Esophagus muscularis mucosa (tissue), 4 donors: Measurements from ENCODE around the gene NKX2-3. TPM values are rescaled to one million over a fixed set of nuclear protein-coding genes. Genes with fewer than 3 reads are reported as not detected.

Experiments used
- DNase-seq: peaks from one replicate; pipeline ENCODE4 v3.0.0-alpha.2; 2017; ENCODE audit errors: extremely low spot score
- H3K27ac ChIP-seq, 4 donors: fragments of 200-600 bp; sonication (generic); replicated peaks in 1 of 4; 1 replicate in 3 of 4; 2 replicates in 1 of 4; pipeline ENCODE4 v1.5.1; 2016 to 2019; ENCODE audit warnings: mild to moderate bottlenecking in 1 of 4
- H3K27me3 ChIP-seq, 4 donors: fragments of 200-600 bp; sonication (generic); one replicate each; pipeline versions ENCODE4 v1.5.1 to v1.6.0; 2016 to 2019
- H3K36me3 ChIP-seq, 4 donors: fragments of 200-600 bp; sonication (generic); one replicate each; pipeline ENCODE4 v1.5.1; 2016 to 2019
- H3K4me1 ChIP-seq, 4 donors: fragments of 200-600 bp; sonication (generic); one replicate each; pipeline ENCODE4 v1.5.1; 2016 to 2019
- H3K4me3 ChIP-seq, 4 donors: fragments of 200-600 bp; sonication (generic); 1 replicate in 2 of 4; 2 replicates in 2 of 4; pipeline ENCODE4 v1.5.1; 2016 to 2019; ENCODE audit warnings: mild to moderate bottlenecking in 4 of 4, moderate library complexity in 1 of 4
- H3K9me3 ChIP-seq, 4 donors: fragments of 200-600 bp; sonication (generic); 1 replicate in 3 of 4; 2 replicates in 1 of 4; pipeline ENCODE4 v1.5.1; 2016 to 2019
- CTCF ChIP-seq, 3 experiments: fragments of 200-600 bp in 2 of 3; fragments of 450-650 bp in 1 of 3; sonication (generic) in 2 of 3; IDR thresholded peaks; one replicate each; pipeline ENCODE4 v1.5.1; 2017 to 2019; ENCODE audit warnings: antibody characterized with exemption in 3 of 3, mild to moderate bottlenecking in 2 of 3, moderate library complexity in 1 of 3
- EP300 ChIP-seq: sonication (generic); formaldehyde crosslinking; IDR thresholded peaks from one replicate; pipeline ENCODE4 v1.6.1; 2017; ENCODE audit warnings: antibody characterized with exemption
- POLR2A ChIP-seq: fragments of 450-650 bp; IDR thresholded peaks from one replicate; pipeline ENCODE4 v1.6.1; 2017; ENCODE audit warnings: antibody characterized with exemption, moderate library complexity, mild to moderate bottlenecking, low read depth
- POLR2AphosphoS5 ChIP-seq, 2 donors: sonication (generic); formaldehyde crosslinking; IDR thresholded peaks; one replicate each; pipeline ENCODE4 v1.6.1; 2017; ENCODE audit warnings: antibody characterized with exemption in 2 of 2
- WGBS: methylation state at CpG from one replicate; pipeline ENCODE4 v1.1.5; 2018; 5-methylcytosine and 5-hydroxymethylcytosine counted together
- intact Hi-C: fragments of 100-400 bp; cut with DNase I; formaldehyde crosslinking; loops from one replicate; pipeline ENCODE4 v1.15.1; 2023
- total RNA-seq, 4 donors: library from RNA; depleted of rRNA; stranded (reverse); fragments of >200 nt; gene quantifications; one replicate each; pipeline versions ENCODE4 v1.1.0 to v1.2.1, GENCODE V29; 2016

Gene NKX2-3
- total RNA-seq, 4 donors from 2014 or later = 0.19 to 0.34 TPM; not detected in 2

DNA sequence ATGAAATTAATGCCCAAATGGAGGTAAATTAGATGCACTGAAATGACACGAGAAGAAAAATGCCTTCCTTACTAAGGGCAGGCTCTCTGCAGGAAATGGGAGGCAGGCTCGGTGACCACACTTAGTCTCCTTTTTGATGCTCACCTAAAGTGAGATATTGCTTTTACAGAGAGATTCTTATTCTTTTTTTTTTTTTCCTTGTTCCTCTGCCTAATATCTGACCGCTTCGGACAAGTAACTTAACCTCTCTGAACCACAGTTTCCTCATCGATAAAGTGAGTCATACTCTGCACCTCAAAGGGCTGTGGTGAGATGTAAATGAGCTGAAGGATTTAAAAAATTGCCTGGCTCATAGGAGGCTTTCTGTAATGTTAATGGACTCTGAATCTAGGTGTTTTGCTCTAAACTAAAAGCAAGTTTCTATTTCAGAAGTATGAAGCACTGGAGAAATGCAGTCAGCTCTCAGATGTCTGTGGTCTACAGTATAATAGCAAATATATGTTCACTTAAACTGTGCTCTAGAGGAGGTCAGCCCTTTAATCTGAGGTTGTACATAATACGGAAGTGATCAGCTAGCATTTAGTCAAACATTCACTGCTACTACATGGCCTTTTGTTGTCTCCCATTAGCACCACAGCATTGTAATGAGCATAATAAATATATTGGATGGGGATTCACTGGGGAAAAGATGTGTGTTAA, 23.2 kb downstream of the NKX2-3 start:
- TF ChIP-seq EP300 (no peak), POLR2A (no peak), CTCF (IDR thresholded peaks at IDR 0.05) (no peak), POLR2AphosphoS5 (IDR thresholded peaks at IDR 0.05) (no peak)
- Histone ChIP-seq H3K27me3 (peaks cover 0 to 89% (median 16%) of the 10 kb centered on the region in 4 donors), H3K4me1 (no peaks in the 10 kb centered on the region), H3K27ac (no peak overlapping the region), H3K9me3 (no peaks in the 10 kb centered on the region), H3K36me3 (no peaks in the 10 kb centered on the region), H3K4me3 (no peak overlapping the region)
- 53% methylated on average over 6 of the region's 6 CpGs for WGBS
- intact Hi-C loops = loop anchor here (10.0 kb wide), 1 partner anchor 111 kb away; no protein-coding TSS in a partner anchor
- DNase-seq = no peak

GRCh38 chr10:99557044-99557443, 24.3 kb downstream of the NKX2-3 start:
- Histone ChIP-seq H3K27me3 (peaks cover 0 to 93% (median 16%) of the 10 kb centered on the region in 4 donors), H3K4me3 (no peak overlapping the region), H3K4me1 (no peaks in the 10 kb centered on the region), H3K9me3 (no peaks in the 10 kb centered on the region), H3K36me3 (no peaks in the 10 kb centered on the region), H3K27ac (no peak overlapping the region)
- 85% methylated on average over 5 of the region's 5 CpGs for WGBS
- intact Hi-C loops = loop anchor here (10.0 kb wide), 1 partner anchor 112 kb away; no protein-coding TSS in a partner anchor
- DNase-seq = no peak
- TF ChIP-seq POLR2AphosphoS5 (IDR thresholded peaks at IDR 0.05) (no peak), EP300 (no peak), POLR2A (no peak), CTCF (IDR thresholded peaks at IDR 0.05) (no peak)

DNA sequence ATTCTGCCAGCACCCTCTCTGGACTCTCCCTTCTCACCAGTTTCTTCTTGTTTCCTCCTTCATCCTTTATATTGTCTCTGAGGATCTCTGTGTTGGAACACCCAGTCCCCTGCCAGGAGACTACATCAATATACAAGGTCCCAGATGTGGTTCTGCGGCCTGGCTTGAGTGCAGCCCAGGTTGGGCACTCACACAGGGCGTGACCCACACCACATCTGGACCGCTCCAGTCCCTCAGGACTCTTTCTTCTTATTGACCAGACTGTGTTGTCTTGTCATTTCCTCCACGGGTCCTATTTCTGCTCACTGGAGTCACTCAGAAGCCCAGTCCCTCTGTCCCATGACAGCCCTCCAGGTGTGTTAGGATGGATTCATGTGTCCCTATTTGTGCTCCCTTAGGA, 26.0 kb downstream of the NKX2-3 start:
- Histone ChIP-seq H3K9me3 (no peaks in the 10 kb centered on the region), H3K27ac (no peak overlapping the region), H3K36me3 (no peaks in the 10 kb centered on the region), H3K27me3 (peaks cover 0 to 84% (median 14%) of the 10 kb centered on the region in 4 donors), H3K4me3 (no peak overlapping the region), H3K4me1 (no peaks in the 10 kb centered on the region)
- intact Hi-C loops = loop anchor here (10.0 kb wide), 1 partner anchor 114 kb away; no protein-coding TSS in a partner anchor
- WGBS = 59% methylated on average over 3 of the region's 4 CpGs
- DNase-seq = no peak
- TF ChIP-seq CTCF (IDR thresholded peaks at IDR 0.05) (no peak), POLR2AphosphoS5 (IDR thresholded peaks at IDR 0.05) (no peak), POLR2A (no peak), EP300 (no peak)

DNA sequence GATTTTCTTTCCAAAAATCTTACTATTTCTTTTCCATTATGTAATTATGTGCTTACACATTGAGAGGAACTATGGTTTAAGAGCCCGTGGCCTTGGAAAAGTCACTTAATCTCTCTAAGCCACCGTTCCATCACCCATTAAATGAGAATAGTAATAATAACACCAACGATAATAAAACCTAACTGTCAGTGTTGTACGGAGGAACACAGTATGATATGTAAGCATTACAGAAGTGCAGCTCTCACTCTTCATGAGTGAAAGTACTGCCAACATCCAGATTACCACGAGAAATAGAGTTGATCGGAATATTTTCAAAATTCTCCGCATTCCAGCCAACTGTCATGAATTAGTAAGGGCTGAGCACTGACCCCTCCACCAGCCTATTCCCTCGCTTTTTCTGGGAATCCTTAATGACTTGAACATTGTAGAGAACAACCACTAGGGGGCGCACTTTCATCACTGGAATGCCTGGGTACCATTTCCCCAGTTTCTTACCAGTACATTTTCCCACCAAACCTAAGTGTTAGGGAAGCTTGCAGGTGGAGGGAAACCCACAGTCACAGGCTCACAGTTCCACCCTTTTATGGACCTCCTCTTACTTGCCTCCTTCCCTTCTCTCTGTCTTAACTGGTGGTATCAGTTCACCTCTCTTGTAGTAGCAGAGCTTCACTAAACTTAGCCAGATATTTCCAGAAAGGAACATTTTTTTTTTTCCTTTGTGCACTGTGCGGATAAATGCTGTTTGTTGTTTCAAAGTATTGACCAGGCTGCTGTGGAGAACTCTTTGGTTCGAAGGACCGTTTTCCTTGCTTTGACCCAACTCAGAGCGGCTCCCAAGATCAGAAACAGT, 27.8 kb downstream of the NKX2-3 start:
- intact Hi-C loops = no loop called here

More for the DNA sequence above, 27.8 kb downstream of the NKX2-3 start:
- no peak for DNase-seq
- no peaks in the 10 kb centered on the region for H3K36me3 ChIP-seq
- no peaks in the 10 kb centered on the region for H3K4me1 ChIP-seq
- TF ChIP-seq EP300 (no peak), POLR2AphosphoS5 (IDR thresholded peaks at IDR 0.05) (no peak), CTCF (IDR thresholded peaks at IDR 0.05) (peak; percentile 52 to 69 (median 61)), POLR2A (no peak)
- peaks cover 0 to 68% (median 4%) of the 10 kb centered on the region in 4 donors for H3K27me3 ChIP-seq
- WGBS = 51% methylated on average over 13 of the region's 13 CpGs
- no peak overlapping the region for H3K27ac ChIP-seq
- no peaks in the 10 kb centered on the region for H3K9me3 ChIP-seq
- no peak overlapping the region for H3K4me3 ChIP-seq
